ENCODE measurements around the gene PPP3R1. TPM values are rescaled to one million over a fixed set of nuclear protein-coding genes. Genes with fewer than 3 reads are reported as not detected.

The PPP3R1 gene
- total and polyA plus RNA-seq, 10 of the 15 experiments (the other 5 are each of a cell fraction or from before 2014, with no cell fraction given), result 1.5 to 61.0 (median 15.8) TPM

- Histone ChIP-seq H3K4me2 (ENCODE audit: control insufficient read depth, insufficient read depth) (no peak overlapping the region), H3K9ac (ENCODE audit: control insufficient read depth, insufficient read depth, low read length) (no peak overlapping the region)
- intact Hi-C loops (cut with micrococcal nuclease; ENCODE audit: unreplicated experiment), result loop anchor here (5.0 kb wide), 1 partner anchor 147 kb away; no protein-coding TSS in a partner anchor
Observed at GRCh38 chr2:68294913-68295312, 42.6 kb upstream of the PPP3R1 start.

More at GRCh38 chr2:68294913-68295312, 42.6 kb upstream of the PPP3R1 start:
- no peak overlapping the region; the same call in 1 of the 2 replicates for H2AFZ ChIP-seq (ENCODE audit: control insufficient read depth, low read depth, low read length)
- no peaks in the 10 kb centered on the region for H3K79me2 ChIP-seq (ENCODE audit: control insufficient read depth, insufficient read depth, low read length)
- ATAC-seq (no peak), DNase-seq (ENCODE audit: low read depth, low spot score) (no peak), FAIRE-seq (no peak)
- H3K36me3 ChIP-seq (ENCODE audit: control insufficient read depth in 2 of 2, insufficient read depth in 2 of 2, low read length in 1 of 2), result no peaks in the 10 kb centered on the region
- ChIA-PET POLR2A (no interaction called here), CTCF (interaction anchor here (0.8 to 3.3 kb wide), 7 partner anchors 11 to 169 kb away, joined by 3 to 35 read pairs (median 4); no protein-coding TSS in a partner anchor), RAD21 (ENCODE audit: unreplicated experiment) (interaction anchor here (0.5 to 1.0 kb wide), 3 partner anchors 10 to 168 kb away, joined by 3 read pairs; no protein-coding TSS in a partner anchor), SMC1A (ENCODE audit: uncharacterized antibody, unreplicated experiment) (interaction anchor here (0.8 to 1.4 kb wide), 6 partner anchors 8 to 173 kb away, joined by 3 to 7 read pairs (median 4); no protein-coding TSS in a partner anchor)
- in situ Hi-C loops (cut with MboI), result loop anchor here (5.0 kb wide), 1 partner anchor 147 kb away; no protein-coding TSS in a partner anchor
- TF ChIP-seq ZZZ3 (IDR thresholded peaks at IDR 0.05; ENCODE audit: control insufficient read depth, insufficient read length, low read depth), result no peak
- TF ChIP-seq DPF2 (IDR thresholded peaks at IDR 0.05), result no peak
- no peak for TF ChIP-seq ETV6 (conservative IDR thresholded peaks at IDR 0.05 in 1 of 2, IDR thresholded peaks at IDR 0.05 in 1 of 2; ENCODE audit: borderline replicate concordance in 1 of 2, low read depth in 1 of 2)
- no peak for TF ChIP-seq NFYB (IDR thresholded peaks at IDR 0.05; ENCODE audit: insufficient read depth, low read depth, low read length)
- TF ChIP-seq ATF7 (IDR thresholded peaks at IDR 0.05; ENCODE audit: low read depth), result no peak
- TF ChIP-seq PRDM15 (CRISPR knock-in tag; IDR thresholded peaks at IDR 0.05), result no peak
- no peak for TF ChIP-seq NFXL1 (IDR thresholded peaks at IDR 0.05; ENCODE audit: borderline replicate concordance)
- no peak for TF ChIP-seq NFIC (IDR thresholded peaks at IDR 0.05; ENCODE audit: low read depth, low read length)
- no peak for TF ChIP-seq MTA2 (IDR thresholded peaks at IDR 0.05; ENCODE audit: low read depth)
- no peak for TF ChIP-seq PAX5 (IDR thresholded peaks at IDR 0.05; ENCODE audit: borderline replicate concordance, low read depth, low read length)
- no peak for TF ChIP-seq EZH2 (IDR thresholded peaks at IDR 0.05; ENCODE audit: borderline replicate concordance, control insufficient read depth, low read depth, low read length)
- no peak for TF ChIP-seq BHLHE40 (IDR thresholded peaks at IDR 0.05; ENCODE audit: borderline replicate concordance in 1 of 2, low read depth in 2 of 2, low read length in 1 of 2)
- 63% methylated on average over 2 of the region's 2 CpGs for WGBS (ENCODE audit: insufficient coverage, insufficient replicate concordance, low lambda C conversion rate, missing lambda C conversion rate)
- no peak overlapping the region for H3K27ac ChIP-seq (ENCODE audit: control insufficient read depth, insufficient read depth)
- H3K9me3 ChIP-seq (replicated peaks; ENCODE audit: control insufficient read depth, insufficient read depth, low read length), result no peaks in the 10 kb centered on the region
- no peaks in the 10 kb centered on the region for H3K27me3 ChIP-seq (replicated peaks in 1 of 2; ENCODE audit: control insufficient read depth in 2 of 2, insufficient read depth in 2 of 2, low read length in 1 of 2)
- H3K4me3 ChIP-seq, result no peak overlapping the region
- BruUV-seq (replicated peaks), result no TSS peak
- H4K20me1 ChIP-seq (ENCODE audit: control insufficient read depth, insufficient read depth), result no peaks in the 10 kb centered on the region
- H3K4me1 ChIP-seq (ENCODE audit: control insufficient read depth, insufficient read depth, low read length), result peaks cover 6% of the 10 kb centered on the region

All from GM12878 (cell line).